ENCODE measurements around the gene SLC16A8. TPM values are rescaled to one million over a fixed set of nuclear protein-coding genes. Genes with fewer than 3 reads are reported as not detected.

The SLC16A8 gene
- total and polyA plus RNA-seq, 9 donors: 0.39 to 0.52 TPM; not detected in 7

DNA sequence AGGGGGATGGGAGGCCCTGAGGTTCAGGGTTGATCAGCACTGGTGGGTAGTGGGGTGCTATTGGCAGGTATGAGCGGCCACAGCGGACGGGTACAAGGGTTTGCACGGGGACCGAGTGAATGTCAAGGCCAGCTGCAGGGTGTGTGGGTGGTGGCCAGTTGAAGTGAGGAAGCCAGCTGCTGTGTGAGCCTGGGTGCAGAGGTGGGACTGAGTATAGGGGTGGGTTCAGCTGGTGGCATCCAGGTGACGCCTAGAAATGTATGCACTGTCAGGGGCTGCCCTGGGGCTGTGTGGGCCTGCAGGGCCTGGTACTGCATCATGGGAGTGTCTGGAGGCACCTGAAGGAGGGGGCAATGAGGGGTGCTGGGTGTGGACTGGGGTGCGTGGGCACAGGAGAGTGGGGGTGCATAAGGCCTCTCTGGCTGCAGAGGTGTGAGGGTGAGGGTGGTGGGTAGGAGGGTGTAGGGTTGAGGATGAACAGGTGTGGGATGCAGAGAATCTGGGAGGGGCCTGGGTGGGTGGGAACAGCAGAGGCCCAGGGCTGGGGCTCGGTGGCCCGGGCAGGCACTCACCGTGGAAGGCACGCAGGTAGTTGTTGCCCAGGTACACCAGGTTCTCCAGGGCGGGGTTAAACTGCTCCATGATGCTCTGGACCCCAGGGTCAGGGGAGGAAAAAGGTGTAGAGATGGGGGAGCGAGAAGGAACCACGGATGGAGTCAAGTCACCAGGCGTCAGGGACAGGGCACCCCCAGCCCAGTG, 24.8 kb upstream of the SLC16A8 start:
- intact Hi-C loops (cut with DNase I): no loop called here
- Histone ChIP-seq H3K9me3 (no peaks in the 10 kb centered on the region), H3K4me3 (no peak overlapping the region), H3K27me3 (no peaks in the 10 kb centered on the region), H3K27ac (no peak overlapping the region), H3K4me1 (ENCODE audit: insufficient read depth) (no peaks in the 10 kb centered on the region), H3K36me3 (no peaks in the 10 kb centered on the region)
- TF ChIP-seq POLR2A (IDR thresholded peaks at IDR 0.05): no peak
- TF ChIP-seq CTCF (IDR thresholded peaks at IDR 0.05): no peak
- TF ChIP-seq EP300 (IDR thresholded peaks at IDR 0.05): no peak
- DNase-seq: no peak
- 80 to 88% (median 87%) methylated on average over 15 of the region's 15 CpGs for WGBS, 3 donors

DNA sequence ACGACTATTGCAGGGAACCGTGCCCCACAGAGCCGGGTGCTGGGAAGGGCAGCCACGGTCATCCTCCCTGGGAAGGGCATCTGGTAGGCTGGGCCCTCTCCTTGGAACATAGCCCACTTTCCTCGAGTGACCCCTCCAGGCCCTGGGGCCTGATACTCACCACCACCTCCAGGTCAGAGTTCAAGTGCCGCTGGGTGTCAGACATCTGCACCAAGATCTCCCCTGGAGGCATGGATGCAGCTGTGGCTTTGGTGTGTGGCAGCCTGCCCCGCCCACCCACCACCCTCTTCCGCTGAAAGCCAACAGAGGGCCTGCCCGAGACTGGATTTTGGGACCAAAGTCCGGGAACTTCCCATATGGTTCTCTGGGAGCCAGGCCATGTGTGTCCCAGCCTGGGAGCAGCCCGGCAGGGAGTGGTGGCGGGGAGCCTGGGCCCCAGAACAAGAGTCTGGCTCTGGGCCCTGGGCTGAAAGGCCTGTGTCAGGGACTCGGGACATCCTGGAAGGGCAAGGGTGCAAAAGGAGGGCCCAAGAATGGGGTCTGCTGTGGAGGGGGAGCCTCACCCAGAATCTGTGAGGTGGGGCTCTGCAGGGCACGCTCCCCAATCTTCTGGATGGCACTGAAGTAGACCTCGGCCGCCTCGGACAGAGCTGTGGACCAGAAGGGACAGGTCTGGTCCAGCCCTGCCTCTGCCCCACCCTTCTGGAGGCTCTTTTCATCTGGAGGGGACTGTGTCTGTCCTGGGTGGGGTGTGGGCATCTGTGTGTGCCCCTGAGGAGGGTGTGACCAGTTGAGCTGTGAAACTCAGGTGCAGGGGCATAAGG, 23.9 kb upstream of the SLC16A8 start:
- no peaks in the 10 kb centered on the region for H3K9me3 ChIP-seq
- intact Hi-C loops (cut with DNase I): no loop called here
- H3K27me3 ChIP-seq: no peaks in the 10 kb centered on the region
- TF ChIP-seq EP300 (IDR thresholded peaks at IDR 0.05) (no peak), CTCF (IDR thresholded peaks at IDR 0.05) (no peak), POLR2A (IDR thresholded peaks at IDR 0.05) (no peak)
- 72 to 82% (median 77%) methylated on average over 15 to 17 of the region's 17 CpGs for WGBS, 3 donors
- no peaks in the 10 kb centered on the region for H3K36me3 ChIP-seq
- no peaks in the 10 kb centered on the region for H3K4me1 ChIP-seq (ENCODE audit: insufficient read depth)
- H3K4me3 ChIP-seq: no peak overlapping the region
- DNase-seq: no peak
- H3K27ac ChIP-seq: no peak overlapping the region

GRCh38 chr22:38106814-38107578, 23.0 kb upstream of the SLC16A8 start:
- 73 to 77% (median 77%) methylated on average over 17 of the region's 17 CpGs for WGBS, 3 donors
- no peaks in the 10 kb centered on the region for H3K9me3 ChIP-seq
- intact Hi-C loops (cut with DNase I): no loop called here
- no peaks in the 10 kb centered on the region for H3K4me1 ChIP-seq (ENCODE audit: insufficient read depth)
- DNase-seq: no peak
- TF ChIP-seq POLR2A (IDR thresholded peaks at IDR 0.05) (no peak), EP300 (IDR thresholded peaks at IDR 0.05) (no peak), CTCF (IDR thresholded peaks at IDR 0.05) (no peak)
- H3K36me3 ChIP-seq: no peaks in the 10 kb centered on the region
- no peak overlapping the region for H3K27ac ChIP-seq
- H3K27me3 ChIP-seq: no peaks in the 10 kb centered on the region
- H3K4me3 ChIP-seq: no peak overlapping the region

GRCh38 chr22:38104084-38104483, 20.1 kb upstream of the SLC16A8 start:
- no peaks in the 10 kb centered on the region for H3K4me1 ChIP-seq (ENCODE audit: insufficient read depth)
- no peak for TF ChIP-seq EP300 (IDR thresholded peaks at IDR 0.05)
- TF ChIP-seq POLR2A (IDR thresholded peaks at IDR 0.05): no peak
- no peak for TF ChIP-seq CTCF (IDR thresholded peaks at IDR 0.05)
- H3K9me3 ChIP-seq: no peaks in the 10 kb centered on the region
- no peaks in the 10 kb centered on the region for H3K36me3 ChIP-seq
- H3K27ac ChIP-seq: no peak overlapping the region
- H3K27me3 ChIP-seq: no peaks in the 10 kb centered on the region
- 79 to 83% (median 82%) methylated on average over 6 of the region's 6 CpGs for WGBS, 3 donors
- H3K4me3 ChIP-seq: no peak overlapping the region
- intact Hi-C loops (cut with DNase I): no loop called here
- DNase-seq: no peak
